CD4-positive, alpha-beta T cell treated with Interleukin-6 for 4 hours (primary cell): ENCODE measurements around the gene ZNF195.
"Not testable (repeated sequence)": the region's sequence is repeated elsewhere in the genome, so short reads cannot be mapped to it uniquely, and the experiment has no call there.

Source experiments
- DNase-seq: peaks from one replicate; pipeline ENCODE4 v3.0.0-alpha.2; 2020; ENCODE audit warnings: mixed read lengths

Gene ZNF195

DNA sequence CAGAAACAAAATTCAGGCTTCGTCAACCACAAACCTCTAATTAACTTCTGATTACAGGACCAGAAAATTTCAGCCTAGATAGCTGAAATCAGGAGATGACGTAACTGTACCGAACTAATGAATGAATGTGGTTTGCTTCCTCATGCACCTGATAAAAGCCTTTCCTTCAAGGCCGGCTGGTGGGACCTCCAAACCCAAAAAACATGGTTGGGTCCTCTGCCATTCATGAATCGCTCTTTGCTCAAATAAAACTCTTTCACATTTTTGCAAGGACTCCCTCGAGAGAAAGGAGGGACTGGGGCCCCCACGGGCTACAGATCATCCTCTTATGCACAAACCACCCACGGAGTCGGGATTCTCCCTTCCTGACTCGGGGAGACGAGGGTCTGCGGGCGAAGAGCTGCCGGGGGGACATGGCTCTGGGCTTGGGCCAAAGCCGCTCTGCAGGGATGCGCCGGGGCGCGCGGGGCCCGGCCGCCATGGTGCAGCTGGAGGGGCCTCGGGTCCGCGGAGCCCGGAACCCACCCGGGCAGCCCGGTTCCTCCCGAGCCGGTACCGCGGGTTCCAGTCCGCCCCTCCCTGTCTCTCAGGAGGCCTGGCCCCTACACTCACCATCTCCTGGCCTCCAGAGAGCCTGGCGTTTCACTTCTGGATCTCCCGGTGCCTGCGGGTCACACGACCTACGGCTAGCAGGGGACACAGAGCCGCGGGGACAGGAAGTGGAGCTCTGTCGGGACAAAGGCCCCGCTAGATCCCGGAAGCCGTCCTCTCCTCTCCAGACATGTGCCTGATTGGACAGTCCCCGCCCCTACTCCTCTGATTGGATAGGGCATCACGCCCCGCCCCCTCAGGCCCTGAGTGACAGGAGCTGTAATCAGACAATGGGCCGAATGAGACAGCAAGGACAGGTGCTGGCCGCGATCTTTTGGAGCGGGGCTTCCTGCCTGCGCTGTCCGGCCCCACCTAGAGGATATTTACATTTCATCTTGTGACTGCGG, at the start of gene ZNF195:
TSS of gene ZNF195 (minus strand) at position 721 of the 998 bp plus-strand sequence. CDS start at position 615, 106 bp downstream.
- DNase-seq: peak; percentile 98

DNA sequence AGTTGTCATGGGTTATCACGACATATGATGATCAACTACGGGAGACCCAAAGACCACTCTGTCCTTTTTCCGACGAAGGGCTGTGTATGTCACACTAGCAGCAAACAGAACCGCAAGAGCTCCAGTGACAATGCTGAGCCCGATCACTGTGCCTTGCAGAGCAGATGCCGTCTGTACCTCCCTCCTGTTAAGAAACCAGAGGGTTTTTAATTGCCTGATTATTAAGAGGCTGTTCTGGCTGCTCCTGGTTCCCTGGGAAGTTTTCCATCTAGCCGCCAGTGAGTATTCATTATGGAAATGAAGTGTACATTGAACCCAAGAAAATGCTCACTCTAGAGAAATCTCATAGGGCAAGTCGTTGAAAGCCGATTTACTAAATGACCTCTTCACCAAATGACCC, 49.1 kb upstream of the ZNF195 start:
- DNase-seq: not testable (repeated sequence)

- not testable (repeated sequence) for DNase-seq
Measured at GRCh38 chr11:3426541-3426940, 47.6 kb upstream of the ZNF195 start.

GRCh38 chr11:3423928-3424327, 45.0 kb upstream of the ZNF195 start:
- not testable (repeated sequence) for DNase-seq

DNA sequence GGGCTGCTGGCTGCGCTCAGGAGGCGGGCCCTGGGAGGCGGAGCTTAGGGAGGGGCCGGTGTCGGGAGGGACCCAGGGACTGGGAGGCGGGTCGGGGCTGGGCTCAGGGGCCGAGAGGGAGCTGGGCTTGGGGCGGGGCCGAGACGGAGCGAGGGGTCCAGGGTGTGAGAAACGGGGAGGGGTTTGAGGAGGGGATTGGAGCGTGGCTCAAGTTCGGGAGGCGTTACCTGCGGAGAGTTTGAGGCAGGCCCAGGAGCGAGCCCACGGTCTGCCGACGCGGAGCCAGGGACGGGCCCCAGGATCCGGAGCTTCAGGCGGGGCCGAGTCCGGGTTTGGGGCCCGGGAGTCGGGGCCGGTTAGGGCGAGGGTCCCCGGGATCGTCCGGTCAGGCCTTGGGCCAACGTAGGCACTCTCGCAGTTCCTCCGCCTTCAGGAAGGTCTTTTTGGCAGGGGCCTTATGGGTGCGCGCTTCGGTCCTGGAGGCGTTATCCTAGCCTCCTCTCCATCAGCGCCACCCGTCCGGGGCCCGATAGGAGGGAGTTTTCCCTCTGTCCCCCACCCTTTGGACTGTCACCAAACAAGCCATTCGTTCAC, 44.3 kb upstream of the ZNF195 start:
- not testable (repeated sequence) for DNase-seq

- peak; percentile 99 for DNase-seq
Measured at GRCh38 chr11:3422380-3423137, 43.6 kb upstream of the ZNF195 start.

- peak; percentile 11 for DNase-seq
Measured at GRCh38 chr11:3421608-3422379, 42.8 kb upstream of the ZNF195 start.

DNA sequence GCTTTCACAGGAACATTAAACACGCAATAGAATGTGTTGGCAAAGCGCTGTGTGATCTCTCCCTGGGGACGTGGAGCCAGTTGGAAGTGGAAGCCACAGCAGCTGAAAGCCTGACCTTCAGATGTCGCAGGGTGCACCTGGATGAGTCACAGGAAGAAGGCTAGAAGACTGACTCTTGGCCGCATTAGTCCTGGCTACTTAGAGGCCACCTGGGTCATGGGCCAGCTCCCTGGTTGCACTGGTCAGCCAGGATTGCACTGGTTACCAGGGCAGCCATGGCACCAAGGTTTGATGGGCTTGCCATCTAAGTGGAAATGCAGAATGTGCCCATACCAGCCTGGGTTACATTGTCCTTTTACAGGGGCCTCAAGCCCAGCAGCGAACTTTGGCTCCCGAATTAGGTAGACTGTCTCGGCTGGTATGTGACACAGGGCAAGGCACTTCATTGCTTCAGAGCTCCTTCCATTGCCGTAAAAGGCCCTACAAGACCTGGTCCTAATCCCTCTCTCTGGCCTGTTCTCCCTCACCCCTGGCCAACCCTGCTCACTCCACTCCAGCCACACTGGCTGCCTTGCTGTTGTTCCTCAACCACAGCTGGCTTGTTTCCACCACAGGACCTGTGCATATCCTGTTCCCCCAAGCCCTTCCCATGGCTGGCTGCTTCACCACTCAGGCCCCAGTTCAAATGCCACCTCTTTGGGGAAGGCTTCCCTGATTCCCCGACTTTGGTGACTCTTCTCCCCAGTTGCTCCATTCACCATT, 41.5 kb upstream of the ZNF195 start:
- DNase-seq: not testable (repeated sequence)

DNA sequence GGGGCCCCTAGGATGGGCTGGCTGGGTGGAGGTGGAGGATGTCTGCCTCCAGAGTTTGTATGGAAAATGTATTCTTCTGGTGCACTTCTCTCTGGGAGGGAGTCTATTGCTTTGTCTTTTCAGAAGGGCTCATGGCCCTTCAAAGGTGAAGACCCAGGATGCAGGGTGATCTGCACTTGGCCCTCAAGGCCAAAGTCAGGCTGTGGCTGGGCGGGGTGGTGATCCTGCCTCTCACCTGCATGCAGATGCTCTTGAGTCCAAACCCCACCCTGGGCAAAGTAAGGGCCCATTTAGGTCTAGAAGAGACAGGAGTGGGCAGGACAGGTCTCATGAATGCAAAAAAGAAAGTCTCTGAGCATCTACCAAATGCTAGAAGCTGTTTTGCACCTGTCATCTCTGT, 40.5 kb upstream of the ZNF195 start:
- DNase-seq: not testable (repeated sequence)

DNA sequence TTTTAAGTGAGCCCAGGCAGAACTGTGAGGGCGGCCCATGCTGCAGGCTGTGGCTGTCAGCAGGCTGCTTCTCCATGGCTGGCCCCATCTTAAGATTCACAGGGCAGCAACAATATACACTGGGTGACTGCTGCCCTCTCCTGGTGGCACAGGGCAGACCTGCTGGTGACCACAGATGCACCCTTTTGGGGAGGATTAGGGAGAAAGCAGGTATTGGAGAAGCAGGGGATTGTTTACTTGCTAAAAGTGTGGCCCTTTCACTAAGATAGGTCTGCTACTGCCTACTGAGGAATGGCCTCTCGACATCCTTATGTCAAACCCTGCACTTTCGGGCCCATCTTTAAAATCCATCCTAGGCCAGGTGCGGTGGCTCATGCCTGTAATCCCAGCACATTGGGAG, 38.1 kb upstream of the ZNF195 start:
- DNase-seq: peak; percentile 45

GRCh38 chr11:3415301-3415700, 36.4 kb upstream of the ZNF195 start:
- not testable (repeated sequence) for DNase-seq

DNA sequence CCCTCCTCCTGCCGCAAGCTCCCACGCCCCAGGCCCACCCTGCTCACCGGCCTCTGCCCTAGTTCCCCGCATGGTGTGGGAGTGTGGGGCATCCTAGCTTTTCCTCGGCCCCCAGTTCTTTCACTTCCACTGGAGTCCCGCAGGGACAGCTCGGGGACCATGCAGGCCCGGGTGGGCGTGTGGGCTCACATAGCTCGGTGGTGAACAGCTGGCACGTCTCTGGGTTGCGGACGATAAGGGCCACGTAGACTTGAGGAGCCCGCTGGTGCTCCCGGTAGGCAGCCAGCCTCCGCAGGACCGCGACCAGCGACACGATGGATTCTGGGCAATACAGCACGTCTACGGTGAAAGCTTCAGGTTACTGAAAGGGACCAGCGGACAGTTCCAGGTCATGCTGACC, 34.7 kb upstream of the ZNF195 start:
- not testable (repeated sequence) for DNase-seq

DNA sequence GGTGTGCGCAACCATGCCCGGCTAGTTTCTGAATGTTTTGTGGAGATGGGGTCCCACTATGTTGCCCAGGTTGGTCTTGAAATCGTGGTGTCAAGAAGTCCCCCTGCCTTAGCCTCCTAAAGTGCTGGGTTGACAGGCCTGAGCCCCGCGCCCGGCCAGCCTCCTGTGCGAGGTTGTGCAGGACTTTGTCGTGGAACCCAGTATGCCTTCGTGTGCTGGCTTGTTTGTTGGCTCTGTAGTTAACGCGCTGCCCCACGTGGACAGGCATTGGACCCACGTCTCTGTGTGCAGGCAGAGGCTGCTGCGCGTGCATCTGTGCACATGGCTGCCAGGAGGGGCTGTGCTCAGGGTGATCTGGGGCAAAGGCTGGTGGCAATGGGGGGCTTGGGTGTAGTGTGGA, 33.9 kb upstream of the ZNF195 start:
- no peak for DNase-seq

- DNase-seq: peak; percentile 81
Measured at GRCh38 chr11:3408722-3409121, 29.8 kb upstream of the ZNF195 start.

DNA sequence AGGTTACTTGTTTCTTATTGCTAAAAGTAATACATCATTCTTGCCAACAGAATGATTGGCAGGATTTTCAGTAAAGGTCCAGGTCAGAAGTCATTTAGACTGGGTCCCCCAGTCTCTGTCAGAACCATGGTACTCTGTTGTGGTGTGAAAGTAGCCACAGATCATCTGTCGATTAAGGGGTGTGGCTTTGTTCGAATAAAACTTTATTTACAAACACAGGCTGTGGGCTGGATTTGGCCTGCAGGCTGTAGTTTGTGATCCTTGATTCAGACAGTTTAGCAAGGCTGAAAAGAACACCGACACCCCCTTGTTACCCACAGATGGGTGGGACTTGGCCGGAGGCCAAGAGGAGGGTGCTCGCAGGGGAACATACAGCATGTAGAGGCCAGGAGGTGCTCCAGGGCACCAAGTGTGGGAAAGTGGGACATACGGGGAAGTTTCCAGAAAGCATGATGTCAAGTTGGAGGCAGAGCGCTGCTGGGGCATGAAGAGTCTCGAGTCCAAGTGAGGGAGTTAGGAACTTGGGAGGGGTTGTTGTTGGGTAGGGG, 29.2 kb upstream of the ZNF195 start:
- DNase-seq: not testable (repeated sequence)

DNA sequence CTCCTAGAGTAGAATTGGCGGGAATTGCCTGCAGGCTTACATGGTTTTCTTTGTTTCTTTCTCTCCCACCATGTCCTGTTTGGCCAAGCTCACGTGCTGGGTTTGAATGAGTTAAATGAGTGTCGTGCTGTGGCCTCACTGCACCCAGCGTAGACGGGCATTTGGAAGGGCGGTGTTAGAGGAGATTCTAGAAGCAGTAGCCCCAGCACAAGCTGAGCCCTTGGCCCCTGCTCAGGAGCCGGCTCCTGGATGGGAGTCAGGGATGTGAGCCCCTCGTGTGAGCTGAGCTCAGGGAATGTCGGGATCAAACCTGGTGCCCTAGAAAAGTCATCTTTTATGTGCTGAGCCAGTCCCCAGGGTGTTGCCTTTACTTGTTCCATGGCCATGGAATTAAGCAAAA, 28.0 kb upstream of the ZNF195 start:
- not testable (repeated sequence) for DNase-seq

GRCh38 chr11:3406223-3406875, 27.4 kb upstream of the ZNF195 start:
- not testable (repeated sequence) for DNase-seq

DNA sequence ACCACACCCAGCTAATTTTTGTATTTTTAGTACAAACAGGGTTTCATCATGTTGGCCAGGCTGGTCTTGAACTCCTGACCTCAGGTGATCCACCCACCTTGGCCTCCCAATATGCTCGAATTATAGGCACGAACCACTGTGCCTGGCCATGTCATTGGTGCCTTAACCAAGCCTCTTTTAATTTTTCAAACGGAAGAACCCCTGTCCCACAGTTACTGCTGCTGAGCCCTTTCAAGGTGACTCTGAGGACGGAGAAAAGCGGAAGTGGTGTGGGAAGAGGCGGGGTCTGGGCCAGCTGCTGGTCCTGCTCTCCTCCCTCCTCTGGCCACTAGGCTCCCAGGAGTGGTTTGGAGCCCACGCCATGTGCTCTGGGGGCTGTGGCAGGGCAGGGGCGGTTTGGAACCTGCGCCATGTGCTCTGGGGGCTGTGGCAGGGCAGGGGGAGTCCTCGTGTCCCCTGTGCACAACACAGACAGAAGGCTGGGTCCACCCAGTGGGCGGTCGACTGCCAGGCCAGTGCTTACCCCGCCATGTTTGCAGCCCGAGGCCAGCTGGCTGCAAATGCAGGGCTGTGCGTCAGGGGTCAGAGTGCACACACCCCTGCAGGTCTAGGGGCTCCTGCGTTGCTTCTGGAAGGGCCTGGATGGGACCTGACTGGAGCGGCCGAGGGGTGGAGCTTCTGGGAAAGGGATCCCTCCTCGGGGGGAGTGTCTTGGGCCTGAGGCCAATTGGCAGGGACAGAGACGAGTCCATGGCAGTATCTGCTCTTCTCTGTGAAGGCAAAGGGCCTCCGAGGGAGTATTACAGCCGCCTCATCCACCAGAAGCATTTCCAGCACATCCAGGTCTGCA, 25.4 kb upstream of the ZNF195 start:
- not testable (repeated sequence) for DNase-seq

GRCh38 chr11:3402861-3403250, 23.9 kb upstream of the ZNF195 start:
- not testable (repeated sequence) for DNase-seq
